Chondrocyte (in vitro differentiated cells): Measurements from ENCODE around the gene SPRED2. TPM values are rescaled to one million over a fixed set of nuclear protein-coding genes. Genes with fewer than 3 reads are reported as not detected.

Experiments
- DNase-seq: peaks from one replicate; pipeline ENCODE4 v3.0.0; 2021; ENCODE audit warnings: mixed read lengths, low spot score
- H3K27ac Mint-ChIP-seq: one replicate; pipeline ENCODE4 v1.8.0; 2021; ENCODE audit warnings: mild to moderate bottlenecking, moderate library complexity, mixed read lengths; ENCODE audit not compliant: unreplicated experiment
- H3K27me3 Mint-ChIP-seq: 2 replicates; pipeline ENCODE4 v1.8.0; 2021; ENCODE audit warnings: low read depth, mixed read lengths
- H3K36me3 Mint-ChIP-seq: 2 replicates; pipeline ENCODE4 v1.8.0; 2021; ENCODE audit warnings: low read depth, mixed read lengths
- H3K4me1 Mint-ChIP-seq: 2 replicates; pipeline ENCODE4 v1.8.0; 2021; ENCODE audit warnings: low read depth, mild to moderate bottlenecking, mixed read lengths
- H3K4me3 Mint-ChIP-seq: one replicate; pipeline ENCODE4 v1.8.0; 2021; ENCODE audit warnings: mild to moderate bottlenecking, moderate library complexity, mixed read lengths; ENCODE audit not compliant: unreplicated experiment
- H3K9me3 Mint-ChIP-seq: 2 replicates; pipeline ENCODE4 v1.8.0; 2021; ENCODE audit warnings: low read depth, mixed read lengths
- CTCF ChIP-seq: fragments of 200-600 bp; sonication (generic); IDR thresholded peaks from 2 replicates; pipeline ENCODE4 v1.5.0; 2021; ENCODE audit warnings: antibody characterized with exemption, mild to moderate bottlenecking, moderate library complexity
- total RNA-seq: library from RNA; stranded (reverse); gene quantifications from 3 replicates; pipeline ENCODE4 v1.2.1, GENCODE V29; 2021

SPRED2 gene
- total RNA-seq, 1 donor from 2014 or later: 23.1 TPM

- DNase-seq: no peak
- Mint-ChIP-seq H3K36me3 (no peaks in the 10 kb centered on the region), H3K27me3 (no peaks in the 10 kb centered on the region), H3K9me3 (no peaks in the 10 kb centered on the region), H3K27ac (no peak overlapping the region), H3K4me3 (no peak overlapping the region), H3K4me1 (peaks cover 19% of the 10 kb centered on the region)
- no peak for TF ChIP-seq CTCF
Measured at GRCh38 chr2:65294136-65294535, 138.3 kb downstream of the SPRED2 start.

DNA sequence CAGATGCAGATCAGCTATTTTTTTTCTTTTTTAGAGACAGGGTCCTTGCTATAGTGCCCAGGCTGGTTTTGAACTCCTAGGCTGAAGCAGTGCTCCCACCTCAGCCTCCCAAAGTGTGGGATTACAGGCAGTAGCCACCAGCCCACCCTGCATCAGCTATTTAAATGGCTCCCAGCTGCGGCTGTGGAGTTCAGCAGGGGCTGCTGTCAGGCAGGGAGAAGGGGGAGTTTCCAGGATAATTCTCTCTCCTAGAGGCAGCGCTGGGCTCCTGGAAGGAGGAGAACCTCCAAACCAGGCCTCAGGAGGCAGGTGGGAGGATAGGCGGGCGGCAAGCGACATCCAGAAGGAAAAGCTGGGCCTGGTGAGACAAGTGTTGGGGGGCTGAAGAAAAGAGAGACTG, 139.0 kb downstream of the SPRED2 start:
- H3K9me3 Mint-ChIP-seq: no peaks in the 10 kb centered on the region
- no peak overlapping the region for H3K4me3 Mint-ChIP-seq
- DNase-seq: no peak
- no peaks in the 10 kb centered on the region for H3K36me3 Mint-ChIP-seq
- peaks cover 18% of the 10 kb centered on the region for H3K4me1 Mint-ChIP-seq
- TF ChIP-seq CTCF: no peak
- H3K27me3 Mint-ChIP-seq: no peaks in the 10 kb centered on the region
- no peak overlapping the region for H3K27ac Mint-ChIP-seq

GRCh38 chr2:65292461-65293011, 139.9 kb downstream of the SPRED2 start:
- Mint-ChIP-seq H3K4me1 (peaks cover 15% of the 10 kb centered on the region), H3K27ac (no peak overlapping the region), H3K36me3 (no peaks in the 10 kb centered on the region), H3K27me3 (no peaks in the 10 kb centered on the region), H3K9me3 (no peaks in the 10 kb centered on the region), H3K4me3 (no peak overlapping the region)
- no peak for DNase-seq
- TF ChIP-seq CTCF: no peak

GRCh38 chr2:65292106-65292400, 140.3 kb downstream of the SPRED2 start:
- H3K36me3 Mint-ChIP-seq: no peaks in the 10 kb centered on the region
- TF ChIP-seq CTCF: no peak
- no peak overlapping the region for H3K4me3 Mint-ChIP-seq
- H3K9me3 Mint-ChIP-seq: no peaks in the 10 kb centered on the region
- no peaks in the 10 kb centered on the region for H3K27me3 Mint-ChIP-seq
- no peak overlapping the region for H3K27ac Mint-ChIP-seq
- DNase-seq: no peak
- H3K4me1 Mint-ChIP-seq: peaks cover 15% of the 10 kb centered on the region

GRCh38 chr2:65291216-65292105, 140.9 kb downstream of the SPRED2 start:
- Mint-ChIP-seq H3K9me3 (no peaks in the 10 kb centered on the region), H3K27me3 (no peaks in the 10 kb centered on the region), H3K4me1 (peaks cover 15% of the 10 kb centered on the region), H3K4me3 (no peak overlapping the region), H3K27ac (no peak overlapping the region), H3K36me3 (no peaks in the 10 kb centered on the region)
- no peak for DNase-seq
- TF ChIP-seq CTCF: no peak
